Tibial nerve (tissue), 4 donors: ENCODE results near the gene MSANTD1.

Source experiments
- EP300 ChIP-seq, 2 donors: sonication (generic); formaldehyde crosslinking; IDR thresholded peaks; one replicate each; pipeline ENCODE4 v1.6.1; 2017; ENCODE audit warnings: antibody characterized with exemption in 2 of 2, mild to moderate bottlenecking in 1 of 2
- TF ChIP-seq, protein P1 (sequence below), 5 experiments: fragments of 200-600 bp in 3 of 5; fragments of 450-650 bp in 2 of 5; sonication (generic) in 3 of 5; IDR thresholded peaks; one replicate each; pipeline ENCODE4 v1.5.1; 2016 to 2019; ENCODE audit warnings: antibody characterized with exemption in 5 of 5, mild to moderate bottlenecking in 3 of 5, moderate library complexity in 2 of 5

- no peak for TF ChIP-seq EP300 (IDR thresholded peaks at IDR 0.05)
- TF ChIP-seq, protein P1, sequence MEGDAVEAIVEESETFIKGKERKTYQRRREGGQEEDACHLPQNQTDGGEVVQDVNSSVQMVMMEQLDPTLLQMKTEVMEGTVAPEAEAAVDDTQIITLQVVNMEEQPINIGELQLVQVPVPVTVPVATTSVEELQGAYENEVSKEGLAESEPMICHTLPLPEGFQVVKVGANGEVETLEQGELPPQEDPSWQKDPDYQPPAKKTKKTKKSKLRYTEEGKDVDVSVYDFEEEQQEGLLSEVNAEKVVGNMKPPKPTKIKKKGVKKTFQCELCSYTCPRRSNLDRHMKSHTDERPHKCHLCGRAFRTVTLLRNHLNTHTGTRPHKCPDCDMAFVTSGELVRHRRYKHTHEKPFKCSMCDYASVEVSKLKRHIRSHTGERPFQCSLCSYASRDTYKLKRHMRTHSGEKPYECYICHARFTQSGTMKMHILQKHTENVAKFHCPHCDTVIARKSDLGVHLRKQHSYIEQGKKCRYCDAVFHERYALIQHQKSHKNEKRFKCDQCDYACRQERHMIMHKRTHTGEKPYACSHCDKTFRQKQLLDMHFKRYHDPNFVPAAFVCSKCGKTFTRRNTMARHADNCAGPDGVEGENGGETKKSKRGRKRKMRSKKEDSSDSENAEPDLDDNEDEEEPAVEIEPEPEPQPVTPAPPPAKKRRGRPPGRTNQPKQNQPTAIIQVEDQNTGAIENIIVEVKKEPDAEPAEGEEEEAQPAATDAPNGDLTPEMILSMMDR (IDR thresholded peaks at IDR 0.05): no peak
Observed at GRCh38 chr4:3226944-3227343, 22.0 kb upstream of the MSANTD1 start.
